IPS-15b (cell line): Measurements from ENCODE around the gene KIF26B.
A peak's percentile ranks its signal among the peaks of the same experiment; 100 is the strongest.

Experiments
- H3K27me3 ChIP-seq: one replicate; pipeline ENCODE4 v1.6.1; 2013; ENCODE audit warnings: low read length; ENCODE audit not compliant: control insufficient read depth, insufficient read depth
- H3K36me3 ChIP-seq: one replicate; pipeline ENCODE4 v1.6.1; 2013; ENCODE audit warnings: low read length; ENCODE audit not compliant: control insufficient read depth, insufficient read depth
- H3K4me1 ChIP-seq: one replicate; pipeline ENCODE4 v1.6.1; 2013; ENCODE audit warnings: mild to moderate bottlenecking, low read length; ENCODE audit not compliant: control insufficient read depth, insufficient read depth
- H3K4me3 ChIP-seq: one replicate; pipeline ENCODE4 v1.5.1; 2013; ENCODE audit warnings: low read depth, low read length
- H3K9ac ChIP-seq: one replicate; pipeline ENCODE4 v1.6.1; 2013; ENCODE audit warnings: low read depth, mild to moderate bottlenecking, low read length
- H3K9me3 ChIP-seq: one replicate; pipeline ENCODE4 v1.6.1; 2013; ENCODE audit warnings: mild to moderate bottlenecking, low read length; ENCODE audit not compliant: control insufficient read depth, insufficient read depth

Gene KIF26B

GRCh38 chr1:245142171-245142798, 12.5 kb upstream of the KIF26B start:
- Histone ChIP-seq H3K27me3 (no peaks in the 10 kb centered on the region), H3K4me3 (no peak overlapping the region), H3K4me1 (no peaks in the 10 kb centered on the region), H3K9ac (no peak overlapping the region), H3K36me3 (no peaks in the 10 kb centered on the region), H3K9me3 (no peaks in the 10 kb centered on the region)

- Histone ChIP-seq H3K36me3 (no peaks in the 10 kb centered on the region), H3K9me3 (no peaks in the 10 kb centered on the region), H3K9ac (no peak overlapping the region), H3K27me3 (no peaks in the 10 kb centered on the region), H3K4me3 (no peak overlapping the region), H3K4me1 (no peaks in the 10 kb centered on the region)
Observed at GRCh38 chr1:245142976-245143375, 11.8 kb upstream of the KIF26B start.

DNA sequence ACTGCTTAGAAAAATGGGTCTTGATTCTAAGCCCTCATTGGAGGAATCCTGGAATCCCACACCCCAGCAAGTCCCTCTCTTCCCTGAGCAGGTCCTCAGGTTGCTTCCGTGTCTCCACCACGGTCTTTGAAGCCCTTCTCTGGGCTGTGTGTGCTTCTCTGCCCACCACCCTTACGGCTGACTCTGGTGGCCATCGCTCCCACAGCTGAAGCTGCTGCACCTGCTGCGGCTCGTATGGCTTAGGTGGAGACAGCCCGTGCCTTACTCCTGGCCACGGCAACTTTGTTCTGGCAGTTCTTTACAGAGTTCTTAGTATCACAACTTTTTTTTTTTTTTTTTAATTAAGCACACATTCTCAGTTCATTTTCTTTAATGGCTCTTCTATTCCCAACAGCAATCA, 10.9 kb upstream of the KIF26B start:
- H3K4me1 ChIP-seq, result no peaks in the 10 kb centered on the region
- H3K9ac ChIP-seq, result no peak overlapping the region
- no peaks in the 10 kb centered on the region for H3K9me3 ChIP-seq
- H3K4me3 ChIP-seq, result no peak overlapping the region
- H3K27me3 ChIP-seq, result no peaks in the 10 kb centered on the region
- no peaks in the 10 kb centered on the region for H3K36me3 ChIP-seq

- Histone ChIP-seq H3K36me3 (no peaks in the 10 kb centered on the region), H3K4me1 (no peaks in the 10 kb centered on the region), H3K4me3 (no peak overlapping the region), H3K27me3 (peaks cover 12% of the 10 kb centered on the region), H3K9ac (no peak overlapping the region), H3K9me3 (no peaks in the 10 kb centered on the region)
Observed at GRCh38 chr1:245148069-245148468, 6.7 kb upstream of the KIF26B start.

GRCh38 chr1:245148861-245149260, 5.9 kb upstream of the KIF26B start:
- H3K27me3 ChIP-seq, result peaks cover 19% of the 10 kb centered on the region
- H3K9ac ChIP-seq, result no peak overlapping the region
- no peaks in the 10 kb centered on the region for H3K36me3 ChIP-seq
- H3K9me3 ChIP-seq, result no peaks in the 10 kb centered on the region
- no peak overlapping the region for H3K4me3 ChIP-seq
- no peaks in the 10 kb centered on the region for H3K4me1 ChIP-seq

- Histone ChIP-seq H3K4me1 (no peaks in the 10 kb centered on the region), H3K9me3 (no peaks in the 10 kb centered on the region), H3K4me3 (peak overlapping the region; percentile 51), H3K27me3 (peaks cover 51% of the 10 kb centered on the region), H3K36me3 (no peaks in the 10 kb centered on the region), H3K9ac (no peak overlapping the region)
Observed at GRCh38 chr1:245153081-245153551, 1.7 kb upstream of the KIF26B start.

GRCh38 chr1:245153552-245154428, 995 bp upstream of the KIF26B start:
- Histone ChIP-seq H3K4me1 (no peaks in the 10 kb centered on the region), H3K9ac (no peak overlapping the region), H3K36me3 (no peaks in the 10 kb centered on the region), H3K27me3 (peaks cover 56% of the 10 kb centered on the region), H3K4me3 (peak overlapping the region; percentile 51), H3K9me3 (no peaks in the 10 kb centered on the region)

- H3K27me3 ChIP-seq, result peaks cover 61% of the 10 kb centered on the region
- H3K4me1 ChIP-seq, result no peaks in the 10 kb centered on the region
- no peak overlapping the region for H3K9ac ChIP-seq
- no peaks in the 10 kb centered on the region for H3K9me3 ChIP-seq
- H3K4me3 ChIP-seq, result peak overlapping the region; percentile 51
- H3K36me3 ChIP-seq, result no peaks in the 10 kb centered on the region
Observed at GRCh38 chr1:245155272-245156040, 671 bp downstream of the KIF26B start.

- Histone ChIP-seq H3K9me3 (no peaks in the 10 kb centered on the region), H3K4me3 (peak overlapping the region; percentile 51), H3K27me3 (peaks cover 57% of the 10 kb centered on the region), H3K4me1 (no peaks in the 10 kb centered on the region), H3K9ac (no peak overlapping the region), H3K36me3 (no peaks in the 10 kb centered on the region)
Observed at GRCh38 chr1:245156041-245156735, 1.4 kb downstream of the KIF26B start.

- H3K4me1 ChIP-seq, result no peaks in the 10 kb centered on the region
- H3K27me3 ChIP-seq, result peaks cover 54% of the 10 kb centered on the region
- H3K9ac ChIP-seq, result no peak overlapping the region
- H3K9me3 ChIP-seq, result no peaks in the 10 kb centered on the region
- no peaks in the 10 kb centered on the region for H3K36me3 ChIP-seq
- peak overlapping the region; percentile 51 for H3K4me3 ChIP-seq
Observed at GRCh38 chr1:245156736-245157505, 2.1 kb downstream of the KIF26B start.

DNA sequence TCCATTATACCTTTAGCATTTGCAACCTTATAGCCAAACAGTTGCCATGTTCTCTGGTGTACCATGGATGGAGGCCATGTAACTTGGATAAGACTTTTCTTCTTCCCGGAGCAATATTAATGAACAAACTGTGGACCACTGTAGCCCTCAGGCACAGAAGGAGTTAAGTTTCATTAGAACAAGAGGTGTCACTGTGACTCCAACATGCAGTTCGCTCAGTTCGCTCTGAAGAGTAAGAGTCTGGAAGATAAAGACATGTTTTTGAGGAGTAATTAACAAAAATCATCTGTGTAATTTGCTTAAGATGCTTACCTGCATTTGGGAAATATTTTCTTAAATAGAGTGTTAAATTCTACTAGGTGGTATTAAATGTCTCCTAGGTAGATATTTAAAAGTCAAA, 4.1 kb downstream of the KIF26B start:
- no peak overlapping the region for H3K4me3 ChIP-seq
- no peaks in the 10 kb centered on the region for H3K36me3 ChIP-seq
- no peaks in the 10 kb centered on the region for H3K4me1 ChIP-seq
- H3K9ac ChIP-seq, result no peak overlapping the region
- H3K27me3 ChIP-seq, result peaks cover 44% of the 10 kb centered on the region
- H3K9me3 ChIP-seq, result no peaks in the 10 kb centered on the region
